IMR-90 (cell line): ENCODE measurements around the gene SEC23A. TPM values are rescaled to one million over a fixed set of nuclear protein-coding genes. Genes with fewer than 3 reads are reported as not detected.

Experiments
- ATAC-seq: fragments of 200-7000 bp; cut with Tn5 transposase; 2 replicates; pipeline ENCODE4 v1.9.1; 2020; ENCODE audit warnings: low read depth, mild to moderate bottlenecking, moderate library complexity
- BruUV-seq: library from RNA; stranded (reverse); fragments of 400-500 nt; replicated peaks from 2 replicates; lab custom pipeline; 2021; lab: Mats Ljungman, UMichigan
- CTCF ChIA-PET: fragments of 300-600 bp; formaldehyde crosslinking; extraction: SDS; loops from one replicate; lab custom pipeline; 2021; ENCODE audit warnings: antibody characterized with exemption; lab: Yijun Ruan, JAX
- POLR2A ChIA-PET: fragments of 300-600 bp; sonication (Branson Sonifier 250); formaldehyde crosslinking; loops from one replicate; lab custom pipeline; 2022; ENCODE audit warnings: antibody characterized with exemption; ENCODE audit not compliant: unreplicated experiment; lab: Charles Lee
- DNase-seq: peaks from one replicate; pipeline ENCODE4 v3.0.0; 2013
- H2AFZ ChIP-seq: replicated peaks from 2 replicates; pipeline ENCODE3; 2013; ENCODE audit warnings: low read length, mild to moderate bottlenecking; ENCODE audit not compliant: poor library complexity
- H2AK5ac ChIP-seq: 2 replicates; pipeline ENCODE4 v1.6.1; 2013; ENCODE audit warnings: low read depth, low read length, inconsistent platforms
- H2AK9ac ChIP-seq: replicated peaks from 2 replicates; pipeline ENCODE3; 2013; ENCODE audit warnings: mild to moderate bottlenecking, low read depth, low read length, moderate library complexity; ENCODE audit not compliant: poor library complexity
- H2BK120ac ChIP-seq: 2 replicates; pipeline ENCODE4 v1.6.1; 2013; ENCODE audit warnings: low read depth, low read length, inconsistent platforms
- H2BK15ac ChIP-seq: 3 replicates; pipeline ENCODE4 v1.6.1; 2013; ENCODE audit warnings: low read depth, low read length, inconsistent platforms
- H2BK20ac ChIP-seq: 2 replicates; pipeline ENCODE4 v1.6.1; 2013; ENCODE audit warnings: low read depth, mild to moderate bottlenecking, inconsistent platforms, low read length, moderate library complexity
- H2BK5ac ChIP-seq: 2 replicates; pipeline ENCODE4 v1.6.1; 2013; ENCODE audit warnings: mild to moderate bottlenecking, low read depth, low read length, inconsistent platforms; ENCODE audit not compliant: poor library complexity, severe bottlenecking
- H3K14ac ChIP-seq: replicated peaks from 2 replicates; pipeline ENCODE4 v1.6.1; 2013; ENCODE audit warnings: low read depth, low read length, inconsistent platforms
- H3K18ac ChIP-seq: 2 replicates; pipeline ENCODE4 v1.6.1; 2013; ENCODE audit warnings: low read depth, low read length, control low read depth
- H3K23ac ChIP-seq: 2 replicates; pipeline ENCODE4 v1.6.1; 2013; ENCODE audit warnings: low read depth, low read length, inconsistent platforms
- H3K27ac ChIP-seq: 2 replicates; pipeline ENCODE4 v1.5.1; 2013; ENCODE audit warnings: mild to moderate bottlenecking, control low read depth, low read length; ENCODE audit not compliant: insufficient read depth
- H3K27me3 ChIP-seq: 2 replicates; pipeline ENCODE4 v1.6.1; 2013; ENCODE audit warnings: low read length; ENCODE audit not compliant: control insufficient read depth, insufficient read depth
- H3K36me3 ChIP-seq: 2 replicates; pipeline ENCODE4 v1.6.1; 2013; ENCODE audit warnings: low read length, mixed read lengths; ENCODE audit not compliant: control insufficient read depth, insufficient read depth
- H3K4ac ChIP-seq: 2 replicates; pipeline ENCODE4 v1.6.1; 2013; ENCODE audit warnings: low read depth, low read length, inconsistent platforms
- H3K4me1 ChIP-seq: 2 replicates; pipeline ENCODE4 v1.6.1; 2013; ENCODE audit warnings: low read length, mixed read lengths; ENCODE audit not compliant: control insufficient read depth, insufficient read depth
- H3K4me2 ChIP-seq: 2 replicates; pipeline ENCODE4 v1.6.1; 2013; ENCODE audit warnings: low read depth, mild to moderate bottlenecking, control low read depth, low read length, moderate library complexity
- H3K4me3 ChIP-seq: 2 replicates; pipeline ENCODE4 v1.5.1; 2013; ENCODE audit warnings: low read depth, mild to moderate bottlenecking, control low read depth, low read length, moderate library complexity; ENCODE audit not compliant: insufficient read depth
- H3K56ac ChIP-seq: 2 replicates; pipeline ENCODE4 v1.6.1; 2013; ENCODE audit warnings: low read length, inconsistent platforms; ENCODE audit not compliant: insufficient read depth; ENCODE audit errors: extremely low read depth
- H3K79me1 ChIP-seq, 2 experiments: 2 replicates each; pipeline ENCODE4 v1.6.1; 2013; ENCODE audit warnings: low read length in 2 of 2, inconsistent platforms in 1 of 2, low read depth in 1 of 2
- H3K9ac ChIP-seq: 2 replicates; pipeline ENCODE4 v1.6.1; 2013; ENCODE audit warnings: low read depth, low read length, control low read depth
- H3K9me1 ChIP-seq: 2 replicates; pipeline ENCODE4 v1.6.1; 2013; ENCODE audit warnings: low read length, inconsistent platforms; ENCODE audit not compliant: insufficient read depth
- H3K9me3 ChIP-seq: 2 replicates; pipeline ENCODE4 v1.6.1; 2013; ENCODE audit warnings: low read length; ENCODE audit not compliant: control insufficient read depth, insufficient read depth
- H4K20me1 ChIP-seq: 2 replicates; pipeline ENCODE4 v1.6.1; 2013; ENCODE audit warnings: low read length, inconsistent platforms; ENCODE audit not compliant: insufficient read depth
- H4K5ac ChIP-seq: 2 replicates; pipeline ENCODE4 v1.6.1; 2013; ENCODE audit warnings: mild to moderate bottlenecking, low read depth, low read length, control low read depth
- H4K8ac ChIP-seq, 2 experiments: 2 replicates each; pipeline ENCODE4 v1.6.1; 2013; ENCODE audit warnings: low read depth in 2 of 2, low read length in 2 of 2, control low read depth in 1 of 2, inconsistent platforms in 1 of 2
- H4K91ac ChIP-seq: 2 replicates; pipeline ENCODE4 v1.6.1; 2013; ENCODE audit warnings: low read depth, low read length, inconsistent platforms; ENCODE audit not compliant: insufficient read depth
- BHLHE40 ChIP-seq: fragments of 150-350 bp; IDR thresholded peaks from 2 replicates; pipeline ENCODE4 v1.6.1; 2016; ENCODE audit warnings: mild to moderate bottlenecking, low read depth, low read length
- CEBPB ChIP-seq: IDR thresholded peaks from 2 replicates; pipeline ENCODE4 v1.6.1; 2012; ENCODE audit warnings: low read depth, low read length, improper control_type of control experiment
- CHD1 ChIP-seq: IDR thresholded peaks from 2 replicates; pipeline ENCODE4 v1.6.1; 2012; ENCODE audit warnings: low read depth, low read length, improper control_type of control experiment
- FOS ChIP-seq: fragments of 150-350 bp; IDR thresholded peaks from 2 replicates; pipeline ENCODE4 v1.6.1; 2016; ENCODE audit warnings: low read depth, low read length
- MAFK ChIP-seq: IDR thresholded peaks from 2 replicates; pipeline ENCODE4 v1.6.1; 2012; ENCODE audit warnings: low read depth, low read length, improper control_type of control experiment
- MAZ ChIP-seq: IDR thresholded peaks from 2 replicates; pipeline ENCODE4 v1.6.1; 2012; ENCODE audit warnings: low read depth, mild to moderate bottlenecking, low read length, improper control_type of control experiment, moderate library complexity, borderline replicate concordance
- MXI1 ChIP-seq: IDR thresholded peaks from 2 replicates; pipeline ENCODE4 v1.6.1; 2012; ENCODE audit warnings: low read depth, mild to moderate bottlenecking, low read length, moderate library complexity, borderline replicate concordance
- POLR2A ChIP-seq: IDR thresholded peaks from 2 replicates; pipeline ENCODE4 v1.6.1; 2012; ENCODE audit warnings: mild to moderate bottlenecking, low read depth, low read length
- RCOR1 ChIP-seq: IDR thresholded peaks from 2 replicates; pipeline ENCODE4 v1.6.1; 2012; ENCODE audit warnings: mild to moderate bottlenecking, low read length, improper control_type of control experiment; ENCODE audit not compliant: insufficient replicate concordance
- RFX5 ChIP-seq: IDR thresholded peaks from 2 replicates; pipeline ENCODE4 v1.8.0; 2012; ENCODE audit warnings: low read depth, mild to moderate bottlenecking, low read length, moderate library complexity
- SMC3 ChIP-seq: fragments of 150-350 bp; IDR thresholded peaks from 2 replicates; pipeline ENCODE4 v1.6.1; 2016; ENCODE audit warnings: low read depth, mild to moderate bottlenecking, antibody characterized with exemption, low read length, moderate library complexity
- WGBS, 2 experiments: methylation state at CpG; one replicate each; pipeline versions ENCODE4 v1.1.5 to v1.1.7; 2013; ENCODE audit warnings: missing lambda C conversion rate in 2 of 2; ENCODE audit not compliant: insufficient read length in 1 of 2; ENCODE audit errors: extremely low coverage in 2 of 2; 5-methylcytosine and 5-hydroxymethylcytosine counted together
- dilution Hi-C: fragments of 300-500 bp; cut with HindIII; formaldehyde crosslinking; loops from one replicate; pipeline ENCODE4 v1.14.3; 2018; ENCODE audit warnings: low sequenced_read_pairs; ENCODE audit not compliant: unreplicated experiment
- in situ Hi-C: fragments of 300-500 bp; cut with MboI; formaldehyde crosslinking; loops from 3 replicates; pipeline ENCODE4 v1.14.3; 2019; ENCODE audit warnings: low sequenced_read_pairs, inconsistent platforms, mixed read lengths
- intact Hi-C: fragments of 100-400 bp; cut with micrococcal nuclease; formaldehyde crosslinking; loops from 2 replicates; pipeline ENCODE4 v1.10.0; 2022
- polyA plus RNA-seq, 3 experiments: library from polyadenylated mRNA; depleted of rRNA; stranded (reverse); fragments of >200 nt; gene quantifications; 2 replicates each; pipeline ENCODE4 v1.2.3, GENCODE V29; 2012; ENCODE audit warnings: low replicate concordance in 1 of 3
- total RNA-seq: library from RNA; depleted of rRNA; stranded (reverse); fragments of >200 nt; gene quantifications from 2 replicates; pipeline ENCODE4 v1.2.3, GENCODE V29; 2012
- TF ChIP-seq, protein P1 (sequence below): fragments of 150-350 bp; IDR thresholded peaks from 2 replicates; pipeline ENCODE4 v1.6.1; 2016; ENCODE audit warnings: low read depth, mild to moderate bottlenecking, low read length, moderate library complexity, borderline replicate concordance
- TF ChIP-seq, protein P2 (sequence below): fragments of 150-350 bp; IDR thresholded peaks from 2 replicates; pipeline ENCODE4 v1.6.1; 2017; ENCODE audit warnings: mild to moderate bottlenecking, antibody characterized with exemption, low read length, low read depth

SEC23A gene
- total and polyA plus RNA-seq, 2 of the 4 experiments (the other 2 are of a cell fraction) = 141 to 609 TPM

DNA sequence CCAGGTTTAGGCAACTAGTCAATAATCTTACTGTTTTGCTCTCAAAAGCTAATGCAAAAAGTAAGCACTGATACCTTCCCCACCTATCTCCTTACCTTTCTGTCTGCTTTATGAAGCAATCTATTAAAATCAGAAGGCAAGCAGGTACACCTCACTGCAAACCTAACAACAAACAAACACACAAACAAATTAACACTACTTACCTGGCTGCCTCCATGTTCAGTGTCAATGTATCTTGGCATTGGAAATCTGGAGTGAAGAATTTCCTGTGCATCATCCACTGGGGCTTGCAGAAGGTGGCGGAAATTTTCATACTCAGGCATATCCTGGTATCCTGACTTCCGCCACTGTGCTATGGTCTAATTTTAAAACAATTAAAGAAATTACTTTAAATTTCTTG, 62.5 kb downstream of the SEC23A start:
- Histone ChIP-seq H3K9me3 (no peaks in the 10 kb centered on the region), H2AFZ (no peak overlapping the region), H2BK20ac (no peak overlapping the region), H3K4me2 (no peak overlapping the region), H3K27me3 (no peaks in the 10 kb centered on the region), H4K5ac (no peak overlapping the region), H3K4ac (no peak overlapping the region), H3K27ac (no peak overlapping the region), H3K14ac (no peak overlapping the region), H3K79me1 (peaks cover 12 to 14% of the 10 kb centered on the region in 2 experiments), H4K20me1 (no peaks in the 10 kb centered on the region), H4K91ac (no peak overlapping the region), H2BK120ac (no peak overlapping the region), H2AK9ac (no peak overlapping the region), H2AK5ac (no peak overlapping the region), H3K4me1 (no peaks in the 10 kb centered on the region), H3K18ac (no peak overlapping the region), H3K56ac (no peak overlapping the region), H3K23ac (no peak overlapping the region), H2BK15ac (no peak overlapping the region), H2BK5ac (no peak overlapping the region), H3K9ac (no peak overlapping the region), H3K9me1 (no peaks in the 10 kb centered on the region), H4K8ac (no peak overlapping the region), H3K36me3 (peaks cover 44% of the 10 kb centered on the region), H3K4me3 (no peak overlapping the region)
- in situ Hi-C loops = no loop called here
- dilution Hi-C loops = no loop called here
- intact Hi-C loops = no loop called here
- no CpG with 5 or more reads among the region's 2 CpGs for WGBS, 2 experiments
- no peak for ATAC-seq
- TF ChIP-seq MAZ (no peak), RCOR1 (no peak), FOS (no peak), CHD1 (no peak), SMC3 (no peak), MAFK (no peak), MXI1 (no peak), POLR2A (no peak), RFX5 (no peak), CEBPB (no peak), BHLHE40 (no peak)
- TF ChIP-seq, protein P1, sequence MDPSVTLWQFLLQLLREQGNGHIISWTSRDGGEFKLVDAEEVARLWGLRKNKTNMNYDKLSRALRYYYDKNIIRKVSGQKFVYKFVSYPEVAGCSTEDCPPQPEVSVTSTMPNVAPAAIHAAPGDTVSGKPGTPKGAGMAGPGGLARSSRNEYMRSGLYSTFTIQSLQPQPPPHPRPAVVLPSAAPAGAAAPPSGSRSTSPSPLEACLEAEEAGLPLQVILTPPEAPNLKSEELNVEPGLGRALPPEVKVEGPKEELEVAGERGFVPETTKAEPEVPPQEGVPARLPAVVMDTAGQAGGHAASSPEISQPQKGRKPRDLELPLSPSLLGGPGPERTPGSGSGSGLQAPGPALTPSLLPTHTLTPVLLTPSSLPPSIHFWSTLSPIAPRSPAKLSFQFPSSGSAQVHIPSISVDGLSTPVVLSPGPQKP = no peak
- TF ChIP-seq, protein P2, sequence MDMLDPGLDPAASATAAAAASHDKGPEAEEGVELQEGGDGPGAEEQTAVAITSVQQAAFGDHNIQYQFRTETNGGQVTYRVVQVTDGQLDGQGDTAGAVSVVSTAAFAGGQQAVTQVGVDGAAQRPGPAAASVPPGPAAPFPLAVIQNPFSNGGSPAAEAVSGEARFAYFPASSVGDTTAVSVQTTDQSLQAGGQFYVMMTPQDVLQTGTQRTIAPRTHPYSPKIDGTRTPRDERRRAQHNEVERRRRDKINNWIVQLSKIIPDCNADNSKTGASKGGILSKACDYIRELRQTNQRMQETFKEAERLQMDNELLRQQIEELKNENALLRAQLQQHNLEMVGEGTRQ = no peak
- ChIA-PET POLR2A (no interaction called here), CTCF (no interaction called here)
- DNase-seq = no peak
- BruUV-seq = no TSS peak
